Sigmoid colon (tissue), 7 donors: ENCODE data around the gene CHEK1. TPM values are rescaled to one million over a fixed set of nuclear protein-coding genes. Genes with fewer than 3 reads are reported as not detected.
"Not testable (repeated sequence)": the region's sequence is repeated elsewhere in the genome, so short reads cannot be mapped to it uniquely, and the experiment has no call there.

Experiments
- DNase-seq: peaks from one replicate; pipeline ENCODE4 v3.0.0-alpha.2; 2019
- H3K27ac ChIP-seq, 4 donors: fragments of 200-600 bp; sonication (generic); one replicate each; pipeline ENCODE4 v1.5.1; 2016 to 2019; ENCODE audit warnings: mild to moderate bottlenecking in 1 of 4
- H3K27me3 ChIP-seq, 3 donors: fragments of 200-600 bp; sonication (generic); one replicate each; pipeline ENCODE4 v1.5.1; 2019; ENCODE audit warnings: mild to moderate bottlenecking in 1 of 3
- H3K36me3 ChIP-seq, 4 donors: fragments of 200-600 bp; sonication (generic); one replicate each; pipeline ENCODE4 v1.5.1; 2016 to 2019
- H3K4me1 ChIP-seq, 4 donors: fragments of 200-600 bp; sonication (generic); one replicate each; pipeline ENCODE4 v1.5.1; 2017 to 2019
- H3K4me3 ChIP-seq, 4 donors: fragments of 200-600 bp; sonication (generic); one replicate each; pipeline ENCODE4 v1.5.1; 2017 to 2019; ENCODE audit warnings: mild to moderate bottlenecking in 2 of 4, moderate library complexity in 1 of 4
- H3K9me3 ChIP-seq, 4 donors: fragments of 200-600 bp in 3 of 4; sonication (generic) in 3 of 4; one replicate each; pipeline versions ENCODE4 v1.5.1 to v1.6.1; 2013 to 2019
- EP300 ChIP-seq, 4 donors: sonication (generic); formaldehyde crosslinking; IDR thresholded peaks; one replicate each; pipeline ENCODE4 v1.6.1; 2017; ENCODE audit warnings: antibody characterized with exemption in 4 of 4
- POLR2A ChIP-seq, 2 donors: fragments of 450-650 bp; IDR thresholded peaks; one replicate each; pipeline ENCODE4 v1.6.1; 2016; ENCODE audit warnings: antibody characterized with exemption in 2 of 2, mild to moderate bottlenecking in 2 of 2, moderate library complexity in 2 of 2
- POLR2AphosphoS5 ChIP-seq, 4 donors: sonication (generic); formaldehyde crosslinking; IDR thresholded peaks; one replicate each; pipeline ENCODE4 v1.6.1; 2017; ENCODE audit warnings: antibody characterized with exemption in 4 of 4
- WGBS, 2 donors: extraction: QIAGEN DNeasy Blood & Tissue Kit; methylation state at CpG; one replicate each; pipeline ENCODE4 v1.1.7; 2013; 5-methylcytosine and 5-hydroxymethylcytosine counted together
- intact Hi-C: fragments of 100-400 bp; cut with DNase I; formaldehyde crosslinking; loops from one replicate; pipeline ENCODE4 v1.15.1; 2023
- polyA plus RNA-seq, 3 donors: library from polyadenylated mRNA; stranded (reverse); fragments of 200-250 nt; gene quantifications; one replicate each; pipeline ENCODE4 v1.2.3, GENCODE V29; 2013
- small RNA-seq, 3 donors: library from RNA; depleted of rRNA; stranded (forward); fragments of <200 nt; gene quantifications; one replicate each; pipeline ENCODE3, GENCODE V24; 2016
- total RNA-seq, 4 donors: library from RNA; depleted of rRNA; stranded (reverse); fragments of >200 nt; gene quantifications; one replicate each; pipeline ENCODE4 v1.1.0, GENCODE V29; 2016
- TF ChIP-seq, protein P1 (sequence below), 4 experiments: fragments of 450-650 bp in 3 of 4; fragments of 200-600 bp in 1 of 4; IDR thresholded peaks; one replicate each; pipeline ENCODE4 v1.5.1; 2016 to 2019; ENCODE audit warnings: antibody characterized with exemption in 4 of 4, mild to moderate bottlenecking in 3 of 4, moderate library complexity in 2 of 4
- donor health status: healthy with polysubstance abuse.
- donor health status: Bipolar disorder and iron deficiency.
- donor health status: healthy.

Gene CHEK1
- total and polyA plus RNA-seq, 7 donors, result 2.5 to 18.6 (median 8.3) TPM

GRCh38 chr11:125701858-125702621, 77.1 kb downstream of the CHEK1 start:
- no peak for DNase-seq
- Histone ChIP-seq H3K4me1 (no peaks in the 10 kb centered on the region), H3K9me3 (no peaks in the 10 kb centered on the region), H3K27ac (no peak overlapping the region), H3K27me3 (no peaks in the 10 kb centered on the region), H3K36me3 (no peaks in the 10 kb centered on the region), H3K4me3 (no peak overlapping the region)
- TF ChIP-seq EP300 (IDR thresholded peaks at IDR 0.05) (no peak), POLR2A (IDR thresholded peaks at IDR 0.05) (no peak), POLR2AphosphoS5 (IDR thresholded peaks at IDR 0.05) (no peak)
- TF ChIP-seq, protein P1, sequence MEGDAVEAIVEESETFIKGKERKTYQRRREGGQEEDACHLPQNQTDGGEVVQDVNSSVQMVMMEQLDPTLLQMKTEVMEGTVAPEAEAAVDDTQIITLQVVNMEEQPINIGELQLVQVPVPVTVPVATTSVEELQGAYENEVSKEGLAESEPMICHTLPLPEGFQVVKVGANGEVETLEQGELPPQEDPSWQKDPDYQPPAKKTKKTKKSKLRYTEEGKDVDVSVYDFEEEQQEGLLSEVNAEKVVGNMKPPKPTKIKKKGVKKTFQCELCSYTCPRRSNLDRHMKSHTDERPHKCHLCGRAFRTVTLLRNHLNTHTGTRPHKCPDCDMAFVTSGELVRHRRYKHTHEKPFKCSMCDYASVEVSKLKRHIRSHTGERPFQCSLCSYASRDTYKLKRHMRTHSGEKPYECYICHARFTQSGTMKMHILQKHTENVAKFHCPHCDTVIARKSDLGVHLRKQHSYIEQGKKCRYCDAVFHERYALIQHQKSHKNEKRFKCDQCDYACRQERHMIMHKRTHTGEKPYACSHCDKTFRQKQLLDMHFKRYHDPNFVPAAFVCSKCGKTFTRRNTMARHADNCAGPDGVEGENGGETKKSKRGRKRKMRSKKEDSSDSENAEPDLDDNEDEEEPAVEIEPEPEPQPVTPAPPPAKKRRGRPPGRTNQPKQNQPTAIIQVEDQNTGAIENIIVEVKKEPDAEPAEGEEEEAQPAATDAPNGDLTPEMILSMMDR (IDR thresholded peaks at IDR 0.05), result no peak
- 47 to 51% methylated on average over 6 of the region's 6 CpGs for WGBS, 2 donors
- intact Hi-C loops, result no loop called here

DNA sequence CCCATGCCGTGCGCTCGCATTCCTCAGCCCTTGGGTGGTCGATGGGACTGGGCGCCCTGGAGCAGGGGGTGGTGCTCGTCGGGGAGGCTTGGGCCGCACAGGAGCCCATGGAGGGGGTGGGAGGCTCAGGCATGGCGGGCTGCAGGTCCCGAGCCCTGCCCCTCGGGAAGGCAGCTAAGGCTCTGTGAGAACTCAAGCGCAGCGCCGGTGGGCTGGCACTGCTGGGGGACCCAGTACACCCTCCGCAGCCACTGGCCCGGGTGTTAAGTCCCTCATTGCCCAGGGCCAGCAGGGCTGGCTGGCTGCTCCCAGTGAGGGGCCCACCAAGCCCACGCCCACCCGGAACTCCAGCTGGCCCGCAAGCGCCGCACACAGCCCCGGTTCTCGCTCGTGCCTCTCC, 79.7 kb downstream of the CHEK1 start:
- WGBS, 2 donors, result 93 to 94% methylated on average over 24 of the region's 24 CpGs

GRCh38 chr11:125720781-125721180, 95.8 kb downstream of the CHEK1 start:
- no peak overlapping the region for H3K27ac ChIP-seq
- intact Hi-C loops, result no loop called here
- H3K9me3 ChIP-seq, result no peaks in the 10 kb centered on the region
- WGBS, 2 donors, result 83 to 88% methylated on average over 6 of the region's 6 CpGs
- H3K4me1 ChIP-seq, result no peaks in the 10 kb centered on the region
- no peak for DNase-seq
- no peak for TF ChIP-seq POLR2AphosphoS5 (IDR thresholded peaks at IDR 0.05)
- TF ChIP-seq, protein P1 (IDR thresholded peaks at IDR 0.05), result no peak
- TF ChIP-seq EP300 (IDR thresholded peaks at IDR 0.05), result no peak
- no peak for TF ChIP-seq POLR2A (IDR thresholded peaks at IDR 0.05)
- H3K4me3 ChIP-seq, result no peak overlapping the region
- H3K36me3 ChIP-seq, result no peaks in the 10 kb centered on the region
- no peaks in the 10 kb centered on the region for H3K27me3 ChIP-seq

More for the DNA sequence above, 79.7 kb downstream of the CHEK1 start:
- H3K27me3 ChIP-seq, DNase-seq, H3K27ac ChIP-seq, H3K9me3 ChIP-seq, intact Hi-C loops, H3K36me3 ChIP-seq, H3K4me1 ChIP-seq, H3K4me3 ChIP-seq: not testable (repeated sequence)

DNA sequence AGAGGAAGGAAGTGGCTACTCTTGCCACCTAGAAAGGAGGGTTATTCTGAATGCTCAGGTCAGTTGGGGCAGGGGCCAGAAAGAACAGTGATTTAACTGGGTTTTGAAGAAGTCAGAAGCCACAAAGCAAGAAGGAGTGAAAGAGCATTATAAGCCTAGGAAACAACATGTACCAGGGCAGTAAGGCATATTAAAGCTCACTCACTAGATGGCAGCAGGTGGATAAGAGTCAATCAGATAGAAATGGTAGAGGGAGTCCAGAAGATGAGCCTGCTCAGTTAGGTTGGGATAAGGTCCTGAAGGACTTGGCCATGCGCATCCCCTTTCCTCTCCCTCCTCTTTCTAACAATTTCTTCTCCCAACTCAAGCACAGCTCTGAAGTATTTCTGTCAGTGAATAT, 99.2 kb downstream of the CHEK1 start:
- no peaks in the 10 kb centered on the region for H3K9me3 ChIP-seq
- TF ChIP-seq, protein P1 (IDR thresholded peaks at IDR 0.05), result no peak
- TF ChIP-seq POLR2A (IDR thresholded peaks at IDR 0.05), result no peak
- no peak for TF ChIP-seq EP300 (IDR thresholded peaks at IDR 0.05)
- TF ChIP-seq POLR2AphosphoS5 (IDR thresholded peaks at IDR 0.05), result no peak
- intact Hi-C loops, result no loop called here
- WGBS, 2 donors, result 93 to 94% methylated on average over 1 of the region's 1 CpG
- no peaks in the 10 kb centered on the region for H3K36me3 ChIP-seq
- DNase-seq, result no peak
- H3K4me3 ChIP-seq, result no peak overlapping the region
- no peak overlapping the region for H3K27ac ChIP-seq
- no peaks in the 10 kb centered on the region for H3K27me3 ChIP-seq
- no peaks in the 10 kb centered on the region for H3K4me1 ChIP-seq

Small RNA genes within 50 kb of the gene (small RNA-seq; reads per million reads assigned to genes)
- 0 reads per million in 3 donors for gene RNU2-35P

Other genes starting within 250 kb of the CHEK1 start
- gene FEZ1, start 128.9 kb upstream of the CHEK1 start, total RNA-seq, result 10 to 100 TPM; 34.9 to 64.3 (median 54.7) TPM
- gene FEZ1, start 128.9 kb upstream of the CHEK1 start, polyA plus RNA-seq, result 10 to 100 TPM in 2 of 3 donors, 1 to 10 TPM in 1; 3.0 to 25.8 (median 10.9) TPM
- gene EI24, start 55.7 kb upstream of the CHEK1 start, total RNA-seq, result 100 to 1,000 TPM in 1 of 4 donors, 10 to 100 TPM in 3; 74.5 to 109 (median 86.6) TPM
- 10 to 100 TPM; 46.2 to 77.8 (median 65.5) TPM for gene EI24, start 55.7 kb upstream of the CHEK1 start, polyA plus RNA-seq
- 10 to 100 TPM; 34.8 to 60.3 (median 52.9) TPM for gene STT3A, start 32.3 kb upstream of the CHEK1 start, total RNA-seq
- gene STT3A, start 32.3 kb upstream of the CHEK1 start, polyA plus RNA-seq, result 10 to 100 TPM; 10.8 to 62.7 (median 20.3) TPM
- not detected for gene ACRV1, start 55.7 kb downstream of the CHEK1 start, total RNA-seq
- not detected for gene ACRV1, start 55.7 kb downstream of the CHEK1 start, polyA plus RNA-seq
- not detected for gene PATE1, start 121.1 kb downstream of the CHEK1 start, total RNA-seq
- gene PATE1, start 121.1 kb downstream of the CHEK1 start, polyA plus RNA-seq, result not detected
- under 1 TPM in 1 of 4 donors, not detected in 3; 0.68 TPM for gene PATE2, start 153.7 kb downstream of the CHEK1 start, total RNA-seq
- gene PATE2, start 153.7 kb downstream of the CHEK1 start, polyA plus RNA-seq, result not detected
- not detected for gene PATE3, start 163.0 kb downstream of the CHEK1 start, total RNA-seq
- not detected for gene PATE3, start 163.0 kb downstream of the CHEK1 start, polyA plus RNA-seq
- not detected for gene PATE4, start 208.2 kb downstream of the CHEK1 start, total RNA-seq
- not detected for gene PATE4, start 208.2 kb downstream of the CHEK1 start, polyA plus RNA-seq